Vagina (tissue), 2 donors: ENCODE data around the gene ST7. TPM values are rescaled to one million over a fixed set of nuclear protein-coding genes. Genes with fewer than 3 reads are reported as not detected.

ENCODE experiments used
- DNase-seq, 2 donors: peaks; one replicate each; pipeline ENCODE4 v3.0.0-alpha.2; 2017; ENCODE audit errors: extremely low spot score in 2 of 2
- H3K27ac ChIP-seq: fragments of 200-600 bp; sonication (generic); one replicate; pipeline ENCODE4 v1.5.1; 2019
- H3K27me3 ChIP-seq: fragments of 200-600 bp; sonication (generic); one replicate; pipeline ENCODE4 v1.5.1; 2019
- H3K36me3 ChIP-seq, 2 donors: fragments of 200-600 bp; sonication (generic); one replicate each; pipeline ENCODE4 v1.5.1; 2017 to 2019
- H3K4me1 ChIP-seq: fragments of 200-600 bp; sonication (generic); one replicate; pipeline ENCODE4 v1.5.1; 2019
- H3K4me3 ChIP-seq, 2 donors: fragments of 200-600 bp; sonication (generic); 1 replicate in 1 of 2; 2 replicates in 1 of 2; pipeline ENCODE4 v1.5.1; 2016 to 2019
- H3K9me3 ChIP-seq: fragments of 200-600 bp; sonication (generic); one replicate; pipeline ENCODE4 v1.5.1; 2019
- CTCF ChIP-seq, 3 experiments: fragments of 450-650 bp in 2 of 3; fragments of 200-600 bp in 1 of 3; sonication (generic) in 1 of 3; IDR thresholded peaks; one replicate each; pipeline ENCODE4 v1.5.1; 2017 to 2019; ENCODE audit warnings: antibody characterized with exemption in 3 of 3, mild to moderate bottlenecking in 2 of 3, moderate library complexity in 2 of 3
- POLR2A ChIP-seq, 2 donors: fragments of 450-650 bp; IDR thresholded peaks; one replicate each; pipeline ENCODE4 v1.6.1; 2017; ENCODE audit warnings: antibody characterized with exemption in 2 of 2, mild to moderate bottlenecking in 2 of 2, moderate library complexity in 2 of 2
- POLR2AphosphoS5 ChIP-seq, 2 donors: sonication (generic); formaldehyde crosslinking; IDR thresholded peaks; one replicate each; pipeline ENCODE4 v1.9.0; 2017; ENCODE audit warnings: antibody characterized with exemption in 2 of 2, mild to moderate bottlenecking in 2 of 2, low read depth in 1 of 2; ENCODE audit not compliant: insufficient read depth in 1 of 2
- intact Hi-C: fragments of 100-400 bp; cut with DNase I; formaldehyde crosslinking; loops from one replicate; pipeline ENCODE4 v1.15.1; 2023
- total RNA-seq: library from RNA; depleted of rRNA; stranded (reverse); fragments of >200 nt; gene quantifications from one replicate; pipeline ENCODE4 v1.2.3, GENCODE V29; 2016

Gene ST7
- total RNA-seq, 1 donor from 2014 or later = 15.2 TPM

- H3K36me3 ChIP-seq = no peaks in the 10 kb centered on the region
- H3K4me3 ChIP-seq = no peak overlapping the region
- intact Hi-C loops = no loop called here
- no peak for DNase-seq
- no peaks in the 10 kb centered on the region for H3K27me3 ChIP-seq
- H3K9me3 ChIP-seq = no peaks in the 10 kb centered on the region
- H3K4me1 ChIP-seq = no peaks in the 10 kb centered on the region
- H3K27ac ChIP-seq = no peak overlapping the region
- TF ChIP-seq POLR2A (IDR thresholded peaks at IDR 0.05) (no peak), POLR2AphosphoS5 (IDR thresholded peaks at IDR 0.05; ENCODE audit: insufficient read depth in 1 of 2, low read depth in 1 of 2) (no peak), CTCF (IDR thresholded peaks at IDR 0.05) (no peak)
These were observed 14.6 kb upstream of the ST7 start for GRCh38 chr7:116938678-116939077.

GRCh38 chr7:116940689-116941370 is 12.5 kb upstream of the ST7 start:
- intact Hi-C loops = no loop called here

GRCh38 chr7:116942504-116942903 is 10.8 kb upstream of the ST7 start:
- TF ChIP-seq POLR2A (IDR thresholded peaks at IDR 0.05) = no peak
- no peak for TF ChIP-seq POLR2AphosphoS5 (IDR thresholded peaks at IDR 0.05; ENCODE audit: insufficient read depth in 1 of 2, low read depth in 1 of 2)
- TF ChIP-seq CTCF (IDR thresholded peaks at IDR 0.05) = no peak
- no peaks in the 10 kb centered on the region for H3K9me3 ChIP-seq
- H3K27me3 ChIP-seq = no peaks in the 10 kb centered on the region
- H3K4me1 ChIP-seq = no peaks in the 10 kb centered on the region
- H3K36me3 ChIP-seq = no peaks in the 10 kb centered on the region
- H3K27ac ChIP-seq = no peak overlapping the region
- intact Hi-C loops = no loop called here
- H3K4me3 ChIP-seq = no peak overlapping the region
- no peak for DNase-seq

More at GRCh38 chr7:116940689-116941370, 12.5 kb upstream of the ST7 start:
- no peak for DNase-seq
- H3K4me3 ChIP-seq = no peak overlapping the region
- H3K36me3 ChIP-seq = no peaks in the 10 kb centered on the region
- H3K4me1 ChIP-seq = no peaks in the 10 kb centered on the region
- H3K27ac ChIP-seq = no peak overlapping the region
- no peaks in the 10 kb centered on the region for H3K9me3 ChIP-seq
- no peaks in the 10 kb centered on the region for H3K27me3 ChIP-seq
- TF ChIP-seq POLR2AphosphoS5 (IDR thresholded peaks at IDR 0.05; ENCODE audit: insufficient read depth in 1 of 2, low read depth in 1 of 2) (no peak), POLR2A (IDR thresholded peaks at IDR 0.05) (no peak), CTCF (IDR thresholded peaks at IDR 0.05) (no peak)

- intact Hi-C loops = no loop called here
- Histone ChIP-seq H3K27ac (no peak overlapping the region), H3K27me3 (no peaks in the 10 kb centered on the region), H3K4me1 (no peaks in the 10 kb centered on the region), H3K4me3 (no peak overlapping the region), H3K36me3 (no peaks in the 10 kb centered on the region), H3K9me3 (no peaks in the 10 kb centered on the region)
- DNase-seq = no peak
- TF ChIP-seq POLR2AphosphoS5 (IDR thresholded peaks at IDR 0.05; ENCODE audit: insufficient read depth in 1 of 2, low read depth in 1 of 2) (no peak), POLR2A (IDR thresholded peaks at IDR 0.05) (no peak), CTCF (IDR thresholded peaks at IDR 0.05) (no peak)
These were observed 4.4 kb upstream of the ST7 start for GRCh38 chr7:116948934-116949333.
